NCI-H1105 treated with DMSO at 0.1 percent for 48 hours (cell line): ENCODE measurements around the gene KCNA5.

Experiments
- DNase-seq: peaks from one replicate; lab custom pipeline; 2025; lab: John Stamatoyannopoulos, UW

KCNA5 gene

GRCh38 chr12:5027046-5027821, 16.4 kb upstream of the KCNA5 start:
- no peak for DNase-seq

- no peak for DNase-seq
These were observed 13.6 kb upstream of the KCNA5 start for GRCh38 chr12:5030066-5030465.

GRCh38 chr12:5031242-5031641, 12.4 kb upstream of the KCNA5 start:
- DNase-seq, result no peak

- no peak for DNase-seq
These were observed 11.7 kb upstream of the KCNA5 start for GRCh38 chr12:5031958-5032357.

GRCh38 chr12:5032821-5033220, 10.9 kb upstream of the KCNA5 start:
- DNase-seq, result no peak

- no peak for DNase-seq
These were observed 9.8 kb upstream of the KCNA5 start for GRCh38 chr12:5033883-5034282.

DNA sequence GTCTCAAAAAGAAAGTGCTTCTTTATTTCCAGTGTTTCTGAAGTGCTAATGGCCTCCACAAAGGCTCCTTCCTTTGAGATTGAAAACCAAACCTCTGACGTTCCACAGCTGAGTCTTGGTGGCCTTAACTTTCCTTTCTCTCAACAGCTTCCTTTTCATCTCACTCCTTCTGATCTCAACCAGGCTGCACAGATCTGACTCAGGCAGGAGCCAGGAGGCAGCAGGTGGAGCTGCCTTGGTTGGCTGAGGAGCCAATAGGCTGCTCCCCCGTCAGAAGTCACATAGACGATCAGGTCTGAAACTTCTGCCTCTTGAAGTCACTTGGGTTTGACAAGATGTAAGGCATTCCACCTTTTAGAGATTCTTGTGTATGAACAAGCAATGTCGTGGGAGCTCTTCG, 9.1 kb upstream of the KCNA5 start:
- DNase-seq, result no peak

GRCh38 chr12:5035618-5036017, 8.1 kb upstream of the KCNA5 start:
- DNase-seq, result no peak

DNA sequence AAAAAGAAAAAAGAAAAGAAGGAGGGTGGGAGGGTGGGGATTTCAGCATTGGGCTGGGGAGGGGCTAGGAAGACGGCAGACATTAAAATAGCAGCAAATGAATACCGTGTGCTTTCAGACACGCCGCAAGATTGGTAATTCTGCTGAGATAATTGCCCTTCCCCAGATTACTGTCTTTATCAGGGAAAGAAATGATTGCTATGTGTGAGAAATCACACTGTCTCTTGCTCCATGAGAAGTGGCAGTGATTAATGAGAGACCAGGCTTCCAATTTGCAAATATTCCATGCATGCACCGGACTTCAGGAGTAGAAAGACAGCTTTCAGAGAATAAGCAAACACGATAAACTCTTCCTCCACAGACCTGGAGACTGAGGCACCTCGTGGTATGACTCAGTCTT, 7.6 kb upstream of the KCNA5 start:
- no peak for DNase-seq

DNA sequence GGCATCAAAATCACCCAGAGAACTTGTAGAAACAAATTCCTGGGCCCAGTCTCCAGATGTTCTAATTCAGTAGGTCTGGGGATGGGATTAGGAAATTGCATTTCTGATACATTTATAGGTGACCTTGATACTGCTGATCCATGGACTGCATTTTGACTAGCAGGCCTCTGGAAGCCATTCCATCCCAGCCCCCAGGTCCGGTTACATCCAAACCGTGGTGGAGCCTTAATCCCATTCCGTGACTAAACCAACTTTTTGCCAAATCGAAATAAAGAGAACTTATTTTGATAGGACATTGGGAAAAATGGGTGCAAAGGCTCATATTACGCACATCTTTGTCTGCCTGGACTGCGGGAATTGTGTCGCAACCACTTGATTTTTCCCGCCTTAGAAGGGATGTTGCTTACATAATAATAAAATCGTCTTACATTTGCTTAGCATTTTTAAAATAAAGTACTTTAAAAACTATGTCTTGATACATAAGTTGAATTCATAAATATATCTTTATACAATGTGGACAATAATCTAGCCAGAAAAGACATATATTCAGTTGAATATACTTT, 5.8 kb upstream of the KCNA5 start:
- no peak for DNase-seq

DNA sequence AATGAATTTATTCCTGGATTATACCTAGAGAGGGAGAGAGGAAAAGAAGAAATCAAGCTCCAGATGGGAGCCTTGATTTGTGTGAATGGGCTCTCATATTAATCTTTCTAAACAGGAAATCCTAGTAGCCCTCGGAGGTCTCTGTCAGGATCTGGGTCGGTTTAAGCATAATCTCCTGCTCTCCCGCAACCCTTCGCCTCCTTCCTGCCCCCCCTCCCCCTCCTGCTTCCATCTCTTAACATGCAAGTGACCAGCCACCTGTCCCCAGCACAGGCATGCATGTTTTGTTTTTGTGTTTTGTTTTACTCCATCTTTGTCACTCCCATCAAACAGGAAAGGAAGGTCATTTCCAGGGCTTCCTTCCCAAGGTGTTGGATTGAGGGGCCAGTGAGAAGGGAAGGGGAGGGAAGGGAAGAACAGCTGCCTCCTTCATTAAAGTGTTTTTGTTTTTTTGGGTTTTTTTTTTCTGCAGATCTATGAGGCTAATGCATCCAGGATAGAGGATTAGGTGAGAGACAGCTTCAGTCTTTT, 4.8 kb upstream of the KCNA5 start:
- DNase-seq, result no peak

DNA sequence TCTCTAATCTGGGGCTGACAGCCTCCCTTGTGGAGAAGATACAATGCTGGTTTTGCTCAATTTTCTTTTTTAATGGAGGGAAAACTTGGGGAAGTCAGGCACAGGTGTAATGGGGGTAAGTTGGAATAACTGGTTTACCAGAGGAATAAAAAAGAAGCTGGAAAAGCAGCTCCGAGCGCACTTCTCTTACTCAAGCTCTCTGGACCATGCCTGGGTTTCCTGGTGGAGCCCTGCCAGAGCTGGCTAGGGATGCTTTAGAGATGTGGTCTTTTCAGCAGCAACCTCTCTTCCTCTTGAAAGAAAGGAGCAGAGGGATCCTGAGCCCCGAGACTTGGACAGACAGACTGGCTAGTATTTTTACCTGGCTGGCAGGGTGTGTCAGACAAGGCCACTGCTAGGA, 3.9 kb upstream of the KCNA5 start:
- DNase-seq, result no peak

GRCh38 chr12:5040368-5040767, 3.3 kb upstream of the KCNA5 start:
- no peak for DNase-seq

GRCh38 chr12:5044420-5045295, 979 bp downstream of the KCNA5 start:
- DNase-seq, result no peak

DNA sequence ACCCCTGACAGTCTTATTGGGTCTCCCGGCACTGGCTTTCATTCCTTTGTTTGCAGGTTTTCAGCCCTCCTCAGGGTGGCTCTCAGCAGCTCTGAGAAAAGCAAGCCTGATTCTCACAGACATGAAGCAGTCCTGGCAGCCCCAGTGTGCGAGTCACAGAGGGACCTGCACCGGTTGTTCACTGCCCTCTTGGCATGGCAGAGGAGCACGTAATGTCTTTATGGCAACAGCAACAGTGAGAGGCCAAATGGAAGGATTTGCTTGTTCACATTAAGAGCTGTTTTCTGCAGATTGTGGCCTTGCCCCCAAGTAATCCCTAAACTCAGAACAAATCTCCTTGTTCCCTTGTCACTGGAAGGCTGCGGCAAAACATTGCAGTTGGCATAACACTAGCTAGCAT, 3.4 kb downstream of the KCNA5 start:
- DNase-seq, result no peak

GRCh38 chr12:5047729-5048128, 4.0 kb downstream of the KCNA5 start:
- DNase-seq, result no peak

- DNase-seq, result no peak
These were observed 6.9 kb downstream of the KCNA5 start for GRCh38 chr12:5050542-5050941.

DNA sequence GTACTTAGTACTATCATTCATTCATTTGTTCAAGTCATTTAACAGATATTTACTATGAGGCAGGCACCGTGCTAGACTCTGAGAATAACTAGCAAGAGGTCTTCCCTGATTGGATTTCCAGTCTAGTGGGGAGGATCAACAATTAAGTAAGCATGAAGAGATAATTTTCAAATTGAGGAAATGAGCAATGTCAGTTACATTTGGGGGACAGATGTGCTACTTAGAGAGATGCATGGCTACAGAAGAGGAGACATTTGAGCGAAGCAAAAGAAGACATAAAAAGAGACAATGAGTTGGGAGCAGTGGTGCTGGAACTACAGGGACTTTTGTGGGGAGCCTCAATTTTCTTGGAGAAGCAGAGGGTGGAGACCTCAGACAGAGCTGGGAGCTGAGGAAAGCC, 7.7 kb downstream of the KCNA5 start:
- DNase-seq, result no peak

- no peak for DNase-seq
These were observed 8.2 kb downstream of the KCNA5 start for GRCh38 chr12:5051913-5052312.

- DNase-seq, result no peak
These were observed 8.7 kb downstream of the KCNA5 start for GRCh38 chr12:5052348-5052747.

GRCh38 chr12:5059358-5059757, 15.7 kb downstream of the KCNA5 start:
- no peak for DNase-seq

- no peak for DNase-seq
These were observed 17.3 kb downstream of the KCNA5 start for GRCh38 chr12:5060958-5061357.

DNA sequence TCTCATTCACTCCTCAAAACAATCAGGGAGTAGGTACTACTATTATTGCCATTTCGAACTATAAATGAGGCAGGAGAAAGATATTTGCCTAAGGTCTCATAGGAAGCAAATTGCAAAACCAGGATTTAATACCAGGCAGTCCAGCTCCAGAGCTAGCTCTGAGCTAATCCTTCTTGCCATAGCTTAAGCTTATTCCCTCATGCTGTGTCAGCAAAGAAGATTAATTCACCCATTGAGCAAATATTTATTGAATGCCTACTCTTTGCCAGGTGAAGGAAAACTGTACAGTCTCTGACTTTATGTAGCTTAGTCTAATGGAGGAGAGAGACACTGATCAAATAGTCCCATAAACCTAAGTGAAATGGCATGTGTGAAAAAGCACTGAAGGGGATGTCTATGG, 19.5 kb downstream of the KCNA5 start:
- DNase-seq, result no peak
